Sigmoid colon (tissue), 7 donors: ENCODE results near the gene CEACAM5. TPM values are rescaled to one million over a fixed set of nuclear protein-coding genes. Genes with fewer than 3 reads are reported as not detected.

Experiments
- DNase-seq: peaks from one replicate; pipeline ENCODE4 v3.0.0-alpha.2; 2019
- H3K27ac ChIP-seq, 4 donors: fragments of 200-600 bp; sonication (generic); one replicate each; pipeline ENCODE4 v1.5.1; 2016 to 2019; ENCODE audit warnings: mild to moderate bottlenecking in 1 of 4
- H3K27me3 ChIP-seq, 3 donors: fragments of 200-600 bp; sonication (generic); one replicate each; pipeline ENCODE4 v1.5.1; 2019; ENCODE audit warnings: mild to moderate bottlenecking in 1 of 3
- H3K36me3 ChIP-seq, 4 donors: fragments of 200-600 bp; sonication (generic); one replicate each; pipeline ENCODE4 v1.5.1; 2016 to 2019
- H3K4me1 ChIP-seq, 4 donors: fragments of 200-600 bp; sonication (generic); one replicate each; pipeline ENCODE4 v1.5.1; 2017 to 2019
- H3K4me3 ChIP-seq, 4 donors: fragments of 200-600 bp; sonication (generic); one replicate each; pipeline ENCODE4 v1.5.1; 2017 to 2019; ENCODE audit warnings: mild to moderate bottlenecking in 2 of 4, moderate library complexity in 1 of 4
- H3K9me3 ChIP-seq, 4 donors: fragments of 200-600 bp in 3 of 4; sonication (generic) in 3 of 4; one replicate each; pipeline versions ENCODE4 v1.5.1 to v1.6.1; 2013 to 2019
- CTCF ChIP-seq, 4 experiments: fragments of 450-650 bp in 3 of 4; fragments of 200-600 bp in 1 of 4; IDR thresholded peaks; one replicate each; pipeline ENCODE4 v1.5.1; 2016 to 2019; ENCODE audit warnings: antibody characterized with exemption in 4 of 4, mild to moderate bottlenecking in 3 of 4, moderate library complexity in 2 of 4
- EP300 ChIP-seq, 4 donors: sonication (generic); formaldehyde crosslinking; IDR thresholded peaks; one replicate each; pipeline ENCODE4 v1.6.1; 2017; ENCODE audit warnings: antibody characterized with exemption in 4 of 4
- POLR2A ChIP-seq, 2 donors: fragments of 450-650 bp; IDR thresholded peaks; one replicate each; pipeline ENCODE4 v1.6.1; 2016; ENCODE audit warnings: antibody characterized with exemption in 2 of 2, mild to moderate bottlenecking in 2 of 2, moderate library complexity in 2 of 2
- POLR2AphosphoS5 ChIP-seq, 4 donors: sonication (generic); formaldehyde crosslinking; IDR thresholded peaks; one replicate each; pipeline ENCODE4 v1.6.1; 2017; ENCODE audit warnings: antibody characterized with exemption in 4 of 4
- WGBS, 2 donors: extraction: QIAGEN DNeasy Blood & Tissue Kit; methylation state at CpG; one replicate each; pipeline ENCODE4 v1.1.7; 2013; 5-methylcytosine and 5-hydroxymethylcytosine counted together
- intact Hi-C: fragments of 100-400 bp; cut with DNase I; formaldehyde crosslinking; loops from one replicate; pipeline ENCODE4 v1.15.1; 2023
- polyA plus RNA-seq, 3 donors: library from polyadenylated mRNA; stranded (reverse); fragments of 200-250 nt; gene quantifications; one replicate each; pipeline ENCODE4 v1.2.3, GENCODE V29; 2013
- total RNA-seq, 4 donors: library from RNA; depleted of rRNA; stranded (reverse); fragments of >200 nt; gene quantifications; one replicate each; pipeline ENCODE4 v1.1.0, GENCODE V29; 2016
- donor health status: healthy with polysubstance abuse.
- donor health status: Bipolar disorder and iron deficiency.
- donor health status: healthy.

The CEACAM5 gene
- total RNA-seq: 1 to 10 TPM in 1 of 4 donors, under 1 TPM in 2, not detected in 1; 0.16 to 3.2 (median 0.83) TPM
- 1,000 to 10,000 TPM in 1 of 3 donors, 100 to 1,000 TPM in 2; 172 to 1,632 (median 365) TPM for polyA plus RNA-seq

- Histone ChIP-seq H3K4me1 (no peaks in the 10 kb centered on the region), H3K4me3 (no peak within 1 kb of the TSS), H3K36me3 (no peaks in the 10 kb centered on the region), H3K9me3 (no peaks in the 10 kb centered on the region), H3K27me3 (peaks cover 0 to 36% (median 12%) of the 10 kb centered on the region in 3 donors), H3K27ac (no peak within 1 kb of the TSS)
- TF ChIP-seq POLR2AphosphoS5 (IDR thresholded peaks at IDR 0.05) (peak in 1 of 4 donors; percentile 61), POLR2A (IDR thresholded peaks at IDR 0.05) (peak in 1 of 2 donors; percentile 79), CTCF (IDR thresholded peaks at IDR 0.05) (no peak)
- WGBS, 2 donors: 7 to 44% methylated on average over 4 of the region's 4 CpGs
- DNase-seq: no peak
- intact Hi-C loops: no loop called here
Measured at GRCh38 chr19:41708481-41708880, at the start of gene CEACAM5. Gene CEACAM5 (plus strand): TSS chr19:41708626. CDS start chr19:41708732, 106 bp downstream.

GRCh38 chr19:41666075-41666474 lies 42.4 kb upstream of the CEACAM5 start:
- no peaks in the 10 kb centered on the region for H3K4me1 ChIP-seq
- H3K27ac ChIP-seq: no peak overlapping the region
- WGBS, 2 donors: 72 to 80% methylated on average over 2 of the region's 2 CpGs
- H3K36me3 ChIP-seq: no peaks in the 10 kb centered on the region
- peaks cover 7 to 21% (median 9%) of the 10 kb centered on the region in 4 donors for H3K9me3 ChIP-seq
- no peak for TF ChIP-seq CTCF (IDR thresholded peaks at IDR 0.05)
- no peak for TF ChIP-seq POLR2A (IDR thresholded peaks at IDR 0.05)
- no peak for TF ChIP-seq EP300 (IDR thresholded peaks at IDR 0.05)
- no peak for TF ChIP-seq POLR2AphosphoS5 (IDR thresholded peaks at IDR 0.05)
- intact Hi-C loops: no loop called here
- H3K27me3 ChIP-seq: peaks cover 0 to 17% (median 8%) of the 10 kb centered on the region in 3 donors
- H3K4me3 ChIP-seq: no peak overlapping the region
- DNase-seq: no peak

- no peak for DNase-seq
- H3K36me3 ChIP-seq: no peaks in the 10 kb centered on the region
- intact Hi-C loops: no loop called here
- 20 to 58% methylated on average over 1 of the region's 1 CpG for WGBS, 2 donors
- peaks cover 7 to 15% (median 9%) of the 10 kb centered on the region in 4 donors for H3K9me3 ChIP-seq
- no peak for TF ChIP-seq CTCF (IDR thresholded peaks at IDR 0.05)
- no peak for TF ChIP-seq POLR2AphosphoS5 (IDR thresholded peaks at IDR 0.05)
- TF ChIP-seq EP300 (IDR thresholded peaks at IDR 0.05): no peak
- TF ChIP-seq POLR2A (IDR thresholded peaks at IDR 0.05): no peak
- no peaks in the 10 kb centered on the region for H3K4me1 ChIP-seq
- H3K4me3 ChIP-seq: no peak overlapping the region
- H3K27ac ChIP-seq: no peak overlapping the region
- H3K27me3 ChIP-seq: peaks cover 0 to 38% (median 8%) of the 10 kb centered on the region in 3 donors
Measured at GRCh38 chr19:41668315-41668714, 40.1 kb upstream of the CEACAM5 start.

GRCh38 chr19:41670755-41671154 lies 37.7 kb upstream of the CEACAM5 start:
- peaks cover 0 to 50% (median 8%) of the 10 kb centered on the region in 3 donors for H3K27me3 ChIP-seq

More at GRCh38 chr19:41670755-41671154, 37.7 kb upstream of the CEACAM5 start:
- no peak for DNase-seq
- Histone ChIP-seq H3K4me3 (no peak overlapping the region), H3K27ac (no peak overlapping the region), H3K36me3 (no peaks in the 10 kb centered on the region), H3K9me3 (peaks cover 5 to 10% (median 6%) of the 10 kb centered on the region in 4 donors), H3K4me1 (no peaks in the 10 kb centered on the region)
- intact Hi-C loops: no loop called here
- TF ChIP-seq POLR2A (IDR thresholded peaks at IDR 0.05): no peak
- no peak for TF ChIP-seq POLR2AphosphoS5 (IDR thresholded peaks at IDR 0.05)
- TF ChIP-seq EP300 (IDR thresholded peaks at IDR 0.05): no peak
- no peak for TF ChIP-seq CTCF (IDR thresholded peaks at IDR 0.05)
